HTR-8/SVneo (cell line): ENCODE results near the gene THSD8.
"Not testable (repeated sequence)": the region's sequence is repeated elsewhere in the genome, so short reads cannot be mapped to it uniquely, and the experiment has no call there.

Experiments used
- DNase-seq: peaks from one replicate; pipeline ENCODE4 v3.0.0; 2011; ENCODE audit warnings: low spot score, mixed read lengths; ENCODE audit not compliant: insufficient read length
- FAIRE-seq: peaks from 2 replicates; lab custom pipeline; 2011; peaks lifted over from hg19 to GRCh38; lab: Jason Lieb, UNC

Gene THSD8

GRCh38 chr19:12791345-12792050 lies 10.4 kb upstream of the THSD8 start, which contains the start of gene JUNB:
Gene JUNB (plus strand): TSS chr19:12791486. CDS start chr19:12791772, 286 bp downstream.
- DNase-seq (peak; percentile 88), FAIRE-seq (peak; percentile 92)

DNA sequence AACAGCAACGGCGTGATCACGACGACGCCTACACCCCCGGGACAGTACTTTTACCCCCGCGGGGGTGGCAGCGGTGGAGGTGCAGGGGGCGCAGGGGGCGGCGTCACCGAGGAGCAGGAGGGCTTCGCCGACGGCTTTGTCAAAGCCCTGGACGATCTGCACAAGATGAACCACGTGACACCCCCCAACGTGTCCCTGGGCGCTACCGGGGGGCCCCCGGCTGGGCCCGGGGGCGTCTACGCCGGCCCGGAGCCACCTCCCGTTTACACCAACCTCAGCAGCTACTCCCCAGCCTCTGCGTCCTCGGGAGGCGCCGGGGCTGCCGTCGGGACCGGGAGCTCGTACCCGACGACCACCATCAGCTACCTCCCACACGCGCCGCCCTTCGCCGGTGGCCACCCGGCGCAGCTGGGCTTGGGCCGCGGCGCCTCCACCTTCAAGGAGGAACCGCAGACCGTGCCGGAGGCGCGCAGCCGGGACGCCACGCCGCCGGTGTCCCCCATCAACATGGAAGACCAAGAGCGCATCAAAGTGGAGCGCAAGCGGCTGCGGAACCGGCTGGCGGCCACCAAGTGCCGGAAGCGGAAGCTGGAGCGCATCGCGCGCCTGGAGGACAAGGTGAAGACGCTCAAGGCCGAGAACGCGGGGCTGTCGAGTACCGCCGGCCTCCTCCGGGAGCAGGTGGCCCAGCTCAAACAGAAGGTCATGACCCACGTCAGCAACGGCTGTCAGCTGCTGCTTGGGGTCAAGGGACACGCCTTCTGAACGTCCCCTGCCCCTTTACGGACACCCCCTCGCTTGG lies 9.6 kb upstream of the THSD8 start:
- DNase-seq (no peak), FAIRE-seq (peak; percentile 46)

GRCh38 chr19:12792853-12793289 lies 9.0 kb upstream of the THSD8 start:
- FAIRE-seq = no peak

DNA sequence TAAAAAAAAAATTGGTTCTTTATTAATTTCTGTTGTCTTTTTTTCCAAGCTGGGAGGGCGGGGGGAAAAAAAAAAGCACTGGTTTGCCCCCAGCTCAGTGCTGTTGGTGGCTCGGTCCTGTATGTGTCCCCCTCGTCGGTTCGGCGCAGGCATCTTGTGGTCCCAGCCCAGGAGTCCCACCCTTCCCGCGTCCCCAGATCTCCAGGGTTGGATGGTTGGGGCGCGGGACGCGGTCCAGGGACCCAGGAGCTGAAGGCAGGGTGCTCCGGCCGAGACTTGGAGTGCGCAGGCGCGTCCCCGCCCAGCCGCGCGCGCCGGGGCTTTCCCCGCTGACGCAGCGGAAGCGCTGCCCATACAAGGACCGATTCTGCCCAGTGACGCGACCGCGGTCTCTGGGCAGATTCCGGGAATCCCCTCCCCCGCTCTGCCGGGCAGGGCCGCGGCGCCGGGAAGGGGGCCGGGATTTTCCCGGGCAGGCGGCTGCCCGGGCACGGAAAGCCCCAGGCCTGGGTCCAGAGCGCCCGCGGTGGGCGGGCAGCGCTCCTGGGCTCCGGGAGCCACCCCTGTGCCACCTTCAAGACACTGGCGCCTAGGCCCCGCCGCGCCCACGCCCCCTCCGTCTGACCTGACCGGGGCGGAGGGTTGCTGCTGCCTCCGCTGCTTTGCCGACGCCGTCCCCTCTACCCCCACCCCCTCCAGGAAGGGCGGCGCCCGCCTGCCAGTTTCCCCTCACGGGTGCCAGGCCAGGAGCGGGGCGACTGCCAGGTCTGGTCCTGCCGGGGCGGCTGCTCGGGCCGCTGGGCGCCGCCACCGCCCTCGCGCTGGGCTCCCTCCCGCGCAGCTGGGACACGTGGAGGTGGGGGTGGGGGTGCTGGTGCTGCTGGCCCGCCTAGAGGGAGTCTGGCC lies 8.3 kb upstream of the THSD8 start:
- peak; percentile 95 for DNase-seq
- peak; percentile 74 for FAIRE-seq

More at GRCh38 chr19:12792853-12793289, 9.0 kb upstream of the THSD8 start:
- DNase-seq = no peak

DNA sequence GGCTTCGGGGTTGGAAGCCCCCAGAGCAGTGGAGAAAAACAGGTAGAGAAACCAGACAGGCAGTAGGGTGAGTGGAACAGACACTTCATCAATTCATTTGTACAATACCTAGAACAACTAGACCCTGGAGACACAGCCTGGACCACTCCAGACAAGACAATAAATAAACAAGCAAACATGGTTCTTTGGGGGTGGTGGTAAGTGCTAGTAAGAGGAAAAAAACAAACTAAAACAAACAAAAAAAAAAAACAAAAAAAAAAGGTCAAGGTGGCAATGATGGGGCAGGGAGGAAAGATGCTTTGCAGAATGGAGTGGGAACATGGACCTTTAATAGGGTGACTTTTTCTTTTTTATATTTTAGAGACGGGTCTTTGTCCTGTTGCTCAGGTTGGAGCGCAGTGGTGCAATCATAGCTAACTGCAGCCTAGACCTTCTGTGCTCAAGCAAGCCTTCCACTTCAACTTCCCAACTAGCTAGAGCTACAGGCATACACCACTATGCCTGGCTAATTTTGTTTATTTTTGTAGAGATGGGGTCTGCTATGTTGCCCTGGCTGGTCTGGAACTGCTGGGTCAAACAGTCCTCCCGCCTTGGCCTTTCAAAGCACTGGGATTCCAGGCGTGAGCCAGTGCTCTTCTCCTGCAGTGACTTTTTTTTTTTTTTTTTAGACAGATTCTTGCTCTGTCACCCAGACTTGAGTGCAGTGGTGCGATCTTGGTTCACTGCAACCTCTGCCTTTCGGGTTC lies 7.5 kb upstream of the THSD8 start:
- FAIRE-seq (no peak), DNase-seq (no peak)

GRCh38 chr19:12794971-12795381 lies 6.9 kb upstream of the THSD8 start:
- DNase-seq (no peak), FAIRE-seq (no peak)

GRCh38 chr19:12796146-12797071 lies 5.5 kb upstream of the THSD8 start:
- DNase-seq = no peak
- FAIRE-seq = peak; percentile 87

DNA sequence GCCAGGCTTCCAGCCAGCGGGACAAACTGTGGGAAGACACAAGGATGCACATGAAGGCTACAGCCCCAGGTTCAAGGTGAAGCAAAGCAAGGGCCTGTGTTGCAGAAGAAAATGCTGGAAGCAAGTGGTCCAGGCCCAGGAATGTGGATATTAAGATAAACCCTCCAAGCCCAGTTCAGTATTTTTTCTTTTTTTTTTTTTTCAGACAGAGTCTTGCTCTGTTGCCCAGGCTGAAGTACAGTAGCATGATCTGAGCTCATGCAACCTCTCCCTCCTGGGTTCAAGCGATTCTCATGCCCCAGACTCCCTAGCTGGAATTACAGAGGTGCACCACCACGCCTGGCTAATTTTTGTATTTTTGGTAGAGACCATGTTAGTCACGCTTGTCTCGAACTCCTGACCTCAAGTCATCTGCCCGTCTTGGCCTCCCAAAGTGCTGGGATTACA lies 4.7 kb upstream of the THSD8 start:
- FAIRE-seq (no peak), DNase-seq (no peak)

DNA sequence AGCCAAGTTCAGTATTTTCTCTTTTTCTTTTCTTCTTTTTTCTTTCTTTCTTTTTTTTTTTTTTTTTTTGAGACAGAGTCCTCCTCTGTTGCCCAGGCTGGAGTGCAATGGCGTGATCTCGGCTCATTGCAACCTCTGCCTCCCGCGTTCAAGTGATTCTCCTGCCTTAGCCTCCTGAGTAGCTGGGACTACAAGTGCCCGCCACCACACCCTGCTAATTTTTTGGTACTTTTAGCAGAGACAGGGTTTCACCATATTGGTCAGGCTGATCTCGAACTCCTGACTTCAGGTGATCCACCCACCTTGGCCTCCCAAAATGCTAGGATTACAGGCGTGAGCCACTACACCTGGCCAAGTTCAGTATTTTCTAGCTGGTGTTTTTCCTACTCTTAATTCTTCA lies 4.3 kb upstream of the THSD8 start:
- DNase-seq, FAIRE-seq: not testable (repeated sequence)

GRCh38 chr19:12799742-12800465 lies 2.0 kb upstream of the THSD8 start:
- no peak for DNase-seq
- FAIRE-seq = no peak

- no peak for FAIRE-seq
These were observed 1.5 kb upstream of the THSD8 start for GRCh38 chr19:12800466-12800770.

DNA sequence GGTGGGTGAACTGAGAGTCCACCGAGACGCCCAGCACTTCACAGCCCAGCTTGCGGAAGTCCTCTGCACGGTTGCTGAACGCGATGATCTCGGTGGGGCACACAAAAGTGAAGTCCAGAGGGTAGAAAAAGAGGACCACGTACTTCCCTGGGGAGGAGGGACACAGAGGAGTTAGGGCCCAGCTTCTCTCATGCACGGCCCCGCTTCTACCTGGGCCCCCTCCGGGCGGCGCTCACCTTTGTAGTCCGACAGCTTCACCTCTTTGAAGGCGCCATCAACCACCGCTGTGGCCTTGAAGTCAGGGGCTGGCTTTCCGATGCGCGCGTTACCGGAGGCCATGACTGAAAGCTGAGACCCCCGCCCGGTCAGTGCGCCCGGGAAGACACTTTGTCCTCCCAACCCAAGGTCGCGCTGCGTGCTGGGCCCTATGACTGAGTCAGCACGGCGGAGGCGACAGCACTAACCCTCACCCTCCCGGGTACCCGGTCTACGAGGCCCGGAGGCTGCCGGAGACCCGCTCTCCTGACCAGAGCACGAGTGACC lies 875 bp upstream of the THSD8 start:
- DNase-seq = no peak
- FAIRE-seq = no peak

More at GRCh38 chr19:12800466-12800770, 1.5 kb upstream of the THSD8 start:
- no peak for DNase-seq

DNA sequence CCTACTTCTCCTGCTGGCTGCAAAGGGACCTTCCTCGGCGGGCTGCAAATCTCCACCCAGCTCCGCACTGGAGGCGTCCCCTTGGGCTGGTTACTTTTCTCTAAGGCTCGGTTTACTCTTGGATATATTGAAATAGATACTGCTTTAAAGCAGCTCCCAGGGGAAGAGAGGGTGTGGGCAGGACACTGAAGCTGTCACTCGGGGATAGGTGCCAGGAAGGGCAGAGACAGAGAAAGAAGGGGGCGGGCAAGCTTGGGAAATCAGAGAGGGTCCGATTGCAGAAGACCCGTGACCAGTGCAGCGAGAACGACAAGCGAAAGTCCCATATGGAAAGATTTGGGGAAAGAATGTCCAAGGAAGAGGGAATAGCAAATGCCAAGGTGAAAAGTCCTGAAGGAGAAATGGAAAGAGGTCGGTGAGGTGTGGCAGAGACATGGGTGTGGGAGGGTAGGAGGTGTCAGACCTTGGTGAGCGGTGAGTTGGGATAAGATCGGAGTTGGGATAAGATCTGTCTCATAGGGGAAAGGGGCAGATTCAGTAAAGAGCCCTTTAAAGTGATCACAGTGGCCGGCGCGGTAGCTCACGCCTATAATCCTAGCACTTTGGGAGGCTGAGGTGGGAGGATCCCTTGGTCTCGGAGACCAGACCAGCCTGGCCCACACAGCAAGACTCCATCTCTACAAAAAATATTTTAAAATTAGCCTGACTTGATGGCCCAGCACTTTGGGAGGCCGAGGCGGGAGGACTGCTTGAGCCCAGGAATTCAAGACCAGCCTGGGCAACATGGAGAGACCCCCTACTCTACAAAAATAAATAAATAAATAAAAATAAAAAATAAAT lies 618 bp downstream of the THSD8 start:
- FAIRE-seq (no peak), DNase-seq (no peak)

GRCh38 chr19:12804051-12804450 lies 2.2 kb downstream of the THSD8 start:
- DNase-seq = no peak
- no peak for FAIRE-seq

DNA sequence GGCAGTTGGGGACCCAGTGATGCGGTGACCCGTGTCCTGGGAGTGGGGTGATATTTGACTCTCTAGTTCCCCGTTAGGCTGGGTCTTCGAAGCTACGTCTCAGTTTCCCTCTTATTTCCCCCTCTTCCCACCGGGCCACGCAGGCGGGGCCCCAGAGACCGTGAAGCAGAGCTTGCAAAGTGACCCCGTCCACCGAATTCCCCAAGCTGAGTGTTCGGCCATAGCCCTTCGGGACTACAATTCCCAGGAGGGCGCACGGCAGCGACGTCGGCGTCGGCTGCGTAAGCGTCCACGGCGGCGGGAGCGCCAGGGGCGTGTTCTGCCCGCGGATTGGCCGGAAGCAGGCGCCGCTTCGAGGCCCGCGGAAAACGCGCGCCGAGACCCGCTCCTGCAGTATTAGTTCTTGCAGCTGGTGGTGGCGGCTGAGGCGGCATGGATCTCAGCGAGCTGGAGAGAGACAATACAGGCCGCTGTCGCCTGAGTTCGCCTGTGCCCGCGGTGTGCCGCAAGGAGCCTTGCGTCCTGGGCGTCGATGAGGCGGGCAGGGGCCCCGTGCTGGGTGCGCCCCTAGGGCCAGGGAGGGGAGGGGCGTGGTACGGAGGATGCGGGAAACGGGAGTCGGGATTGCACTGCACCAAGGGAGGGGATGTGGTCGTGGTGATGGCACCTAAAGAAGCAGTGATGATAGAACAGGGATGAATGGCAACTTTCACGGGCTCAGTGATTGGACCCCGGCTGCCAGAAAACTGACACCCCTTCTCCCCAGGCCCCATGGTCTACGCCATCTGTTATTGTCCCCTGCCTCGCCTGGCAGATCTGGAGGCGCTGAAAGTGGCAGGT lies 4.6 kb downstream of the THSD8 start, which contains the start of gene RNASEH2A:
Gene RNASEH2A, plus strand, starts transcription at position 343 of the 840 bp plus-strand sequence. Its CDS starts 90 bp downstream, at position 433.
- DNase-seq = peak; percentile 95
- FAIRE-seq = peak; percentile 97

GRCh38 chr19:12815088-12815487 lies 13.2 kb downstream of the THSD8 start:
- FAIRE-seq = no peak
- no peak for DNase-seq
